ENCODE measurements around the gene CRB2.

CRB2 gene

DNA sequence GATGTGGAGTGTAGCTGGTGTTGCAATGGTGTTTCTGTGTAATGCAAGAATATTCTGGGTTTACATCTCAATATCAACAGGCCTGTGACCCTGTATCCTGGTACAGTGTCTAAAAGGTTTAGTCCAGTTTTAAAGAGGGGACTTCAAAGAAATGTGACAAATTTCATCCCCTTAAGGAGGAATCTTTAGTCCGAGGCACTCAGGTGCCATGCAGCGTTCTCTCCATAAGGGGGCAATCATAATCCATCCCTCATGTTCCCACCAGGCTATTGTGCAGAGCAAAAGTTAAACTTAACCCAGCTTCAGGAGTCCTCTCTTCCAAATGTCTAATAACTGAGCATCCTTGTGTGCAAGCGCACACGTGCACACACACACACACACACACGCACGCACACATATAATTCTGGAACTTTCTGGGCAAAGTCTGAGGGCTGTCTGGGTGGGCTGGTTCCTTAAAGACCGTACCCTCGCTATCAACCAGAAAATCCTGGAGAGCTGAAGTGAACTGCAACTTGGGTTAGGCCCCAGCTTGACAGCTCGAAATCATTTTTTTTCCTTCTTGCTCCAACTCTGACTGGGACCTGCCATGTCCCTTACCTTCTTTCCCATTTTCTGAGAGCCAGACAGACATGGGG, 46.0 kb downstream of the CRB2 start:
- TF ChIP-seq TCF4 (CRISPR knock-in tag; IDR thresholded peaks at IDR 0.05; ENCODE audit: borderline replicate concordance) (no peak), ZC3H10 (CRISPR knock-in tag; IDR thresholded peaks at IDR 0.05) (no peak), ARNTL (CRISPR knock-in tag; IDR thresholded peaks at IDR 0.05; ENCODE audit: borderline replicate concordance, low read depth) (no peak), ISL1 (CRISPR knock-in tag; IDR thresholded peaks at IDR 0.05) (no peak), CSDC2 (CRISPR knock-in tag; IDR thresholded peaks at IDR 0.05) (no peak), ZFP3 (CRISPR knock-in tag; IDR thresholded peaks at IDR 0.05) (no peak), PPARA (CRISPR knock-in tag; IDR thresholded peaks at IDR 0.05; ENCODE audit: borderline replicate concordance) (no peak), TOX (CRISPR knock-in tag; IDR thresholded peaks at IDR 0.05; ENCODE audit: borderline replicate concordance) (no peak), ZFP30 (CRISPR knock-in tag; IDR thresholded peaks at IDR 0.05) (no peak), ZNF8 (CRISPR knock-in tag; IDR thresholded peaks at IDR 0.05) (no peak), ZNF565 (CRISPR knock-in tag; conservative IDR thresholded peaks at IDR 0.05; ENCODE audit: low read depth) (no peak)
- TF ChIP-seq, protein P1, sequence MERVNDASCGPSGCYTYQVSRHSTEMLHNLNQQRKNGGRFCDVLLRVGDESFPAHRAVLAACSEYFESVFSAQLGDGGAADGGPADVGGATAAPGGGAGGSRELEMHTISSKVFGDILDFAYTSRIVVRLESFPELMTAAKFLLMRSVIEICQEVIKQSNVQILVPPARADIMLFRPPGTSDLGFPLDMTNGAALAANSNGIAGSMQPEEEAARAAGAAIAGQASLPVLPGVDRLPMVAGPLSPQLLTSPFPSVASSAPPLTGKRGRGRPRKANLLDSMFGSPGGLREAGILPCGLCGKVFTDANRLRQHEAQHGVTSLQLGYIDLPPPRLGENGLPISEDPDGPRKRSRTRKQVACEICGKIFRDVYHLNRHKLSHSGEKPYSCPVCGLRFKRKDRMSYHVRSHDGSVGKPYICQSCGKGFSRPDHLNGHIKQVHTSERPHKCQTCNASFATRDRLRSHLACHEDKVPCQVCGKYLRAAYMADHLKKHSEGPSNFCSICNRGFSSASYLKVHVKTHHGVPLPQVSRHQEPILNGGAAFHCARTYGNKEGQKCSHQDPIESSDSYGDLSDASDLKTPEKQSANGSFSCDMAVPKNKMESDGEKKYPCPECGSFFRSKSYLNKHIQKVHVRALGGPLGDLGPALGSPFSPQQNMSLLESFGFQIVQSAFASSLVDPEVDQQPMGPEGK (CRISPR knock-in tag; IDR thresholded peaks at IDR 0.05; ENCODE audit: borderline replicate concordance): no peak
- TF ChIP-seq, protein P2, sequence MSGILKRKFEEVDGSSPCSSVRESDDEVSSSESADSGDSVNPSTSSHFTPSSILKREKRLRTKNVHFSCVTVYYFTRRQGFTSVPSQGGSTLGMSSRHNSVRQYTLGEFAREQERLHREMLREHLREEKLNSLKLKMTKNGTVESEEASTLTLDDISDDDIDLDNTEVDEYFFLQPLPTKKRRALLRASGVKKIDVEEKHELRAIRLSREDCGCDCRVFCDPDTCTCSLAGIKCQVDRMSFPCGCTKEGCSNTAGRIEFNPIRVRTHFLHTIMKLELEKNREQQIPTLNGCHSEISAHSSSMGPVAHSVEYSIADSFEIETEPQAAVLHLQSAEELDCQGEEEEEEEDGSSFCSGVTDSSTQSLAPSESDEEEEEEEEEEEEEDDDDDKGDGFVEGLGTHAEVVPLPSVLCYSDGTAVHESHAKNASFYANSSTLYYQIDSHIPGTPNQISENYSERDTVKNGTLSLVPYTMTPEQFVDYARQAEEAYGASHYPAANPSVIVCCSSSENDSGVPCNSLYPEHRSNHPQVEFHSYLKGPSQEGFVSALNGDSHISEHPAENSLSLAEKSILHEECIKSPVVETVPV (CRISPR knock-in tag; IDR thresholded peaks at IDR 0.05): no peak
- TF ChIP-seq, protein P3, sequence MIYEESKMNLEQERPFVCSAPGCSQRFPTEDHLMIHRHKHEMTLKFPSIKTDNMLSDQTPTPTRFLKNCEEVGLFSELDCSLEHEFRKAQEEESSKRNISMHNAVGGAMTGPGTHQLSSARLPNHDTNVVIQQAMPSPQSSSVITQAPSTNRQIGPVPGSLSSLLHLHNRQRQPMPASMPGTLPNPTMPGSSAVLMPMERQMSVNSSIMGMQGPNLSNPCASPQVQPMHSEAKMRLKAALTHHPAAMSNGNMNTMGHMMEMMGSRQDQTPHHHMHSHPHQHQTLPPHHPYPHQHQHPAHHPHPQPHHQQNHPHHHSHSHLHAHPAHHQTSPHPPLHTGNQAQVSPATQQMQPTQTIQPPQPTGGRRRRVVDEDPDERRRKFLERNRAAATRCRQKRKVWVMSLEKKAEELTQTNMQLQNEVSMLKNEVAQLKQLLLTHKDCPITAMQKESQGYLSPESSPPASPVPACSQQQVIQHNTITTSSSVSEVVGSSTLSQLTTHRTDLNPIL (CRISPR knock-in tag; IDR thresholded peaks at IDR 0.05; ENCODE audit: low read depth): no peak
- peak; percentile 96 for ATAC-seq

DNA sequence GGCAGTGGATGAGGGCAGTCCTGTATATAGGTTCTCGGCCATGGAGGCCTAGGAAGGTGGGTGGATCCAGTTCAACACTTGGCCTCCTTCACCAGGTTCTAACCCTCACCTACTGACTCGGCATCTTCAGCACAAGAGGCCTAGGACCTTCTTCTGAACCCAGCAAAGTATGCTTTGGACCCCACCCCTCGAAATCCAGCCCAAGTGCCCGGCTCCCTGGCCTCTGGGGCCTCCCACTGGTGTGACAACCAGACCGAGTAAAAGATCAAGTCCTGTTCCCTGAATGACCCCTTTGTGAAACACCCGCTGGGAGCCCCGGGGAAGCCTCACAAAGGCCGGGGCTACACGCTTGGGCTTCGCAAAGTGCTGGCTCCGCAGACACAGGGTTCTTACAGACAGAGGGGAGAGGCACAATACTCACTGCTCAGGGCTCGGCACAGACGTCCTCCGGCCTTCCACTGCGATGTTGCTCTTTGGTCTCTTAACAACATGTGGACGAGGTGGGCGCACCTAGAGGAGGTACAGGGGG, 47.0 kb downstream of the CRB2 start:
- ATAC-seq: no peak
- TF ChIP-seq TCF4 (CRISPR knock-in tag; IDR thresholded peaks at IDR 0.05; ENCODE audit: borderline replicate concordance) (no peak), RARB (CRISPR knock-in tag; IDR thresholded peaks at IDR 0.05) (no peak), ZNF565 (CRISPR knock-in tag; conservative IDR thresholded peaks at IDR 0.05; ENCODE audit: low read depth) (no peak), ISL1 (CRISPR knock-in tag; IDR thresholded peaks at IDR 0.05) (no peak), CSDC2 (CRISPR knock-in tag; IDR thresholded peaks at IDR 0.05) (no peak), ARNTL (CRISPR knock-in tag; IDR thresholded peaks at IDR 0.05; ENCODE audit: borderline replicate concordance, low read depth) (no peak), ZC3H10 (CRISPR knock-in tag; IDR thresholded peaks at IDR 0.05) (no peak), ZFP3 (CRISPR knock-in tag; IDR thresholded peaks at IDR 0.05) (no peak), ZFP30 (CRISPR knock-in tag; IDR thresholded peaks at IDR 0.05) (no peak), BACH2 (CRISPR knock-in tag; IDR thresholded peaks at IDR 0.05; ENCODE audit: borderline replicate concordance) (no peak), PPARA (CRISPR knock-in tag; IDR thresholded peaks at IDR 0.05; ENCODE audit: borderline replicate concordance) (no peak)
- TF ChIP-seq, protein P1 (CRISPR knock-in tag; IDR thresholded peaks at IDR 0.05; ENCODE audit: borderline replicate concordance): no peak
- TF ChIP-seq, protein P4, sequence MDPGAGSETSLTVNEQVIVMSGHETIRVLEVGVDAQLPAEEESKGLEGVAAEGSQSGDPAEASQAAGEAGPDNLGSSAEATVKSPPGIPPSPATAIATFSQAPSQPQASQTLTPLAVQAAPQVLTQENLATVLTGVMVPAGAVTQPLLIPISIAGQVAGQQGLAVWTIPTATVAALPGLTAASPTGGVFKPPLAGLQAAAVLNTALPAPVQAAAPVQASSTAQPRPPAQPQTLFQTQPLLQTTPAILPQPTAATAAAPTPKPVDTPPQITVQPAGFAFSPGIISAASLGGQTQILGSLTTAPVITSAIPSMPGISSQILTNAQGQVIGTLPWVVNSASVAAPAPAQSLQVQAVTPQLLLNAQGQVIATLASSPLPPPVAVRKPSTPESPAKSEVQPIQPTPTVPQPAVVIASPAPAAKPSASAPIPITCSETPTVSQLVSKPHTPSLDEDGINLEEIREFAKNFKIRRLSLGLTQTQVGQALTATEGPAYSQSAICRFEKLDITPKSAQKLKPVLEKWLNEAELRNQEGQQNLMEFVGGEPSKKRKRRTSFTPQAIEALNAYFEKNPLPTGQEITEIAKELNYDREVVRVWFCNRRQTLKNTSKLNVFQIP (CRISPR knock-in tag; IDR thresholded peaks at IDR 0.05; ENCODE audit: borderline replicate concordance, low read depth): no peak
- TF ChIP-seq, protein P5, sequence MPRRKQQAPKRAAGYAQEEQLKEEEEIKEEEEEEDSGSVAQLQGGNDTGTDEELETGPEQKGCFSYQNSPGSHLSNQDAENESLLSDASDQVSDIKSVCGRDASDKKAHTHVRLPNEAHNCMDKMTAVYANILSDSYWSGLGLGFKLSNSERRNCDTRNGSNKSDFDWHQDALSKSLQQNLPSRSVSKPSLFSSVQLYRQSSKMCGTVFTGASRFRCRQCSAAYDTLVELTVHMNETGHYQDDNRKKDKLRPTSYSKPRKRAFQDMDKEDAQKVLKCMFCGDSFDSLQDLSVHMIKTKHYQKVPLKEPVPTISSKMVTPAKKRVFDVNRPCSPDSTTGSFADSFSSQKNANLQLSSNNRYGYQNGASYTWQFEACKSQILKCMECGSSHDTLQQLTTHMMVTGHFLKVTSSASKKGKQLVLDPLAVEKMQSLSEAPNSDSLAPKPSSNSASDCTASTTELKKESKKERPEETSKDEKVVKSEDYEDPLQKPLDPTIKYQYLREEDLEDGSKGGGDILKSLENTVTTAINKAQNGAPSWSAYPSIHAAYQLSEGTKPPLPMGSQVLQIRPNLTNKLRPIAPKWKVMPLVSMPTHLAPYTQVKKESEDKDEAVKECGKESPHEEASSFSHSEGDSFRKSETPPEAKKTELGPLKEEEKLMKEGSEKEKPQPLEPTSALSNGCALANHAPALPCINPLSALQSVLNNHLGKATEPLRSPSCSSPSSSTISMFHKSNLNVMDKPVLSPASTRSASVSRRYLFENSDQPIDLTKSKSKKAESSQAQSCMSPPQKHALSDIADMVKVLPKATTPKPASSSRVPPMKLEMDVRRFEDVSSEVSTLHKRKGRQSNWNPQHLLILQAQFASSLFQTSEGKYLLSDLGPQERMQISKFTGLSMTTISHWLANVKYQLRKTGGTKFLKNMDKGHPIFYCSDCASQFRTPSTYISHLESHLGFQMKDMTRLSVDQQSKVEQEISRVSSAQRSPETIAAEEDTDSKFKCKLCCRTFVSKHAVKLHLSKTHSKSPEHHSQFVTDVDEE (CRISPR knock-in tag; IDR thresholded peaks at IDR 0.05): no peak
